ENCODE measurements around the gene UROC1.

The UROC1 gene

DNA sequence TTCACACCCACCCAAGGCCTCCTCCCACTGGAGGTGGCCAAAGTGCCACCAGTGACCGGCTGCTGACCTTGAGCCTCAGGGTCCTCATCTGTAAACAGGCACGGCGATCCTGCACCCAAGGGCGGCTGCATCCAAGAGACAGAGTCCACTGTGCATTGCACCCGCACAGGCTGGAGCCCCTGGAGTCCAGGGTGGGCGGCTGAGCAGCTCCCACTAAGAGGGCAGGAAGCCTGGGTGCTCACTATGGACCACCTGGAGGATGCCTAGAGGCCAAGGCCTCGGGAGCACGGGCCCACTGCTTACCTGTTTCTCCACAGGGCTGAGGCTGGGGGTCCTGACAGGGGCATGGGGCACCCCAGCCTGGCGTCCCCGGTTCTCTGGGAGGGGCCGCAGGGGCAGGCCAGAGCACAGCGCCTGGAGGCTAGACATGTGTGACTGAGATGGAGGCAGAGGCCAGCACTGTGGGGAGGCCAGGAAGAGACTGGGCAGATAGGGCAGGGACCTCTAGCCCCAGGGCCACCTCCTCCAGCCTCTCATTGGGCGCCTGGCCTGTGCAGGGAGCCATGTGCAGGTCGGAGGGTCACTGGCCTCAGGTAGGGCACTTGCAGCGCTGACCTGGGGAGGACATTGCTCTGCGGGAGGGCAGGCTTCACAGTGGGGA is at the start of gene UROC1:
Gene UROC1, minus strand, starts transcription at position 483 of the 661 bp plus-strand sequence. Its CDS starts 54 bp downstream, at position 429.
- no peak for DNase-seq (ENCODE audit: low read depth in 2 of 2, low spot score in 1 of 2)

GRCh38 chr3:126562737-126563276 is 45.2 kb upstream of the UROC1 start:
- no peak for DNase-seq (ENCODE audit: low read depth in 2 of 2, low spot score in 1 of 2)

DNA sequence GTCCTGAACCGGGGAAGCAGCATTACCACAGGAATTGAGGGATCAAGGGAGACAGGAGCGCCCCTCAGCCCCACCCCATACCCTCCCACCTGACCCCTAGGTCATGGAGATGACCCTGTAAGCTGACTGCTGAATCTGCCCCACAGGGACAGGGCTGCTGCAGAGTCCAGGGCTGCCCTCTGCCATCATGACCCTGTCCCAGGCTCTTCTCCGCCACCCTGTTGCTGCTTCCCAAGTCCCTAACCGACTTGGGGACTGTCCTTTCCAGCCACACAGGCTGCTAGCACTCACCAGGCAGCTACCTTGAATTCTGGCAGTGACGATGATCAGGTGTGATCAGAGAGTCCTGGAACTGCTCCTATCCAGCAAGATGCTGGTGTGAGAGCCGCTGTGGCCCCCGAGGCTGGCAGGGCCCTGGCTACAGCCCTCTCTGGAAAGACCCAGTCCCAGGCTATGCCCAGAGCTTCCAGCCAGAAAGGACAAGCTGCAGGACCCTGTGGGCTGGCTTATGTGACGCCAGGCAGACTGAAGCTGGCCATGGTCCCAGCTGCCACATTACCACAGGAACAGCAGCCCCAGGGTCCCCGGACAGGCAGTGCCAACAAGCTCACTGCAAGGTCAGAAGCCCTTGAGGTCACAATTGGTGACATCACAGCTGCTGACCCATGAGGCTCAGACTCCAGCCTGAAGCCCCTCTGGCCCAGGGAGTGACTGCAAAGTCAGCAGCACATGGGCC is 40.9 kb upstream of the UROC1 start, which contains the start of gene C3orf22:
Gene C3orf22, minus strand, starts transcription at position 597 of the 736 bp plus-strand sequence. CDS start 5,542 bp downstream, outside the sequence.
- DNase-seq (ENCODE audit: low read depth in 2 of 2, low spot score in 1 of 2): no peak

DNA sequence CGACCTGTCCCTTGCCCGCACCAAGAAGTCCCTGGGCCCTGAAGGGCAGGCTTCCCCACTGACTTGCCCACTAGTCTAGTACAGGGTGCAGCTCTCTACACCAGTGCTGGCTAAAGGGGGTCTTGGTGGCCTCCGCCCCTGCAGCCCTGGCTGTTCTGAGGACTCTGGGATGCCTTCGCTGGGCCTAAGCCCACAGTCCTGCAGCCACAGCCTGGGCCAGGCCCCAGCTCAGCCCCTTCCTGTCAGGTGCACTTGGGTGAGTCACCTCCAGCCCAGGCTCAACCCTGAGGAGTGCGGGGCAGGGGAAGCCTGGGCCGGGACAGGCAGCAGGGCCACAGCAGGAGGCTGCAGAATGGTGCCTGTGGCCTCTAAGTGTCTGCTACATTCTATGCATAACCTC is 40.2 kb upstream of the UROC1 start:
- no peak for DNase-seq (ENCODE audit: low read depth in 2 of 2, low spot score in 1 of 2)

- DNase-seq (ENCODE audit: low read depth in 2 of 2, low spot score in 1 of 2): no peak
Measured at GRCh38 chr3:126557415-126557745, 39.8 kb upstream of the UROC1 start.

DNA sequence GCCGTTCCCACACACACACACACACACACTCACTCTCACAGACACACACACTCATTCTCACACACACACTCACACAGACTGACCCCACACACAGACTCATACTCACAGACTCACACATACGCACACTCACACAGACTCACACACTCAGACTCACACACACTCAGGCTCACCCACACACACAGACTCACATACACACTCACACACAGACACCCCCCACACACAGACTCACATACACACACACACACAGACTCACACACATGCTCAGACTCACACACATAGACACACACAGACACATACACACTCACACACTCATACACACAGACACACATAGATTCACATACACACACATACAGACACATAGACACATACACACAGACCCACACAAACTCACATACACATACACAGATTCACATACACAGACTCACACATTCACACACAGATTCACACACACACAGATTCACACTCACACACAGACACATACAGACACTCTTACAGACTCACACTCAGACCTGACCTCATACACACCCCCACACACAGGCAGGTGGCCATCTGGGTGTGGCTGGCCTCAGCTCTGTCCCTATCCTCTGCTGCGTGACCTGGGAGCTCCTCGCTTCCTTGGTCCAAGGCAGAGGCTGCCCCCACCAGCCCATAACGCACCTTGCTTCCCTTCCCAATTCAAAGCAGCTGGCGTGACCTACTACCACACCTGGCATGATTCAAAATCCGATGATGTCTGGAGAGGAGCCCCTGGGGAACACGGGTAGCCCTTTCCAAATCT is 39.3 kb upstream of the UROC1 start:
- no peak for DNase-seq (ENCODE audit: low read depth in 2 of 2, low spot score in 1 of 2)

- DNase-seq (ENCODE audit: low read depth in 2 of 2, low spot score in 1 of 2): no peak
Measured at GRCh38 chr3:126555795-126556636, 38.4 kb upstream of the UROC1 start.

GRCh38 chr3:126554560-126555525 is 37.3 kb upstream of the UROC1 start:
- no peak for DNase-seq (ENCODE audit: low read depth in 2 of 2, low spot score in 1 of 2)

- DNase-seq (ENCODE audit: low read depth in 2 of 2, low spot score in 1 of 2): no peak
Measured at GRCh38 chr3:126553284-126554084, 35.9 kb upstream of the UROC1 start.

DNA sequence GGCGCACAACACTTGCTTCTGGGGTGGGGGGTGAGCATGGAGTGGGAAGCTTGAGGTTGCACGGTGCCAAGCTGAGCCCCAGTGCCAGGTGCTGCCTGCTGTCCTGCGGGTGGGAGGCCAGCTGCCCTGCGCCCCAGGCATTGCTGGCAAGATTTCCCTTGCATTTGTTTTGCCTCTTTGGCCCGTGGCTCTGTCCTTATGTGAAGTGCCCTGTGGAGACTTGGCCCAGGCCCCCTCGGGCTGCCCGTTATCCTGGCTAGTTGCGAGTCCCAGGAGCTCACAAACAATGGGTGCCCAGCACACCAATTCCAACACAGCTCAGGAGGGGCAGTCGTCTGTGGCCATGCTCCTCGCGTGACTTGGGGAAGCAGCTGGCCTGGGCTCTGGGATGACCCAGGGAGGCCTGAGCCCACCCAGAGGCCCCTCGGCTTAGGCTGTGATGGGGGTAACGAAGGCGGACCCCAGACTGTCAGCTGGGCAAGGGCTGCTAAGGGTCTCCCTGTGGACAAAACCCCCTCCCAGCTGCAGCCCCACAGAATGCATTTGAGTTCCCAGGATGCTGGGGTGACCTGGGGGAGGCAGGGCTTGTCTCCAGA is 35.2 kb upstream of the UROC1 start:
- DNase-seq (ENCODE audit: low read depth in 2 of 2, low spot score in 1 of 2): no peak

GRCh38 chr3:126551839-126552687 is 34.5 kb upstream of the UROC1 start:
- DNase-seq (ENCODE audit: low read depth in 2 of 2, low spot score in 1 of 2): no peak

DNA sequence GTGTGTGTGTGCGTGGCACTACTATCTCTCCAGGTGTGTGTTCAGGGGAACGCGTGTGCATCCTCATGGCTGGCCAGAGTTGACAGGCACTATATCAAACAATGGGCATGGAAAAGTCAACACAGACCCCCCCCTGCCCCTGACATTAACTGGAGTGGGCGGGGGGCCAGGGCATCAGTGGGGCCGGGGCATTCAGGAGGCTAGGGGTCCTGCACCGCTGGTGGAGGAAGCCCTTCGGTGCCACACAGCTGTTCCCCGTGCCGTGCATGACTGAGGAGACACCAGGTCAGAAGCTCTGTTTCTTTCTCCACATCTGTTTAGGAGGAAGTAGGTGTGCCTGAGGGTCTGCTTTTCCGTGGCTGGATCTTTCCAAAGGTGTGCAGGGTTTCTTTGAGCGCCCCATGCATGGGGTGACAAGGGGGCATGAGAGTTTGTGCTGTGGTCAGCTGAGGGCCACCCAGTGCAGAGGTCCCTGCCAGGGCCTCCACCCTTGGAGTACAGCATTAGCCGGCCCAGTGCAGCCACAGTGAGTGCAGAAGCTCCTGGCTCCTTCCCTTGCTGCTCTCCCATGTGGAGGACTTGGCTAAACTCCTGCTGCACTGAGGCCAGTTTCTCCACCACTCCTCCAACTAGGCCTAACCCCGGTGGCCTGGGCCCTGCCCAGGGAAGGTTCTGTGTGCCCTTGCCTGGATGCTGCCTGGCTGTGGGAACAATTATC is 33.7 kb upstream of the UROC1 start:
- no peak for DNase-seq (ENCODE audit: low read depth in 2 of 2, low spot score in 1 of 2)

GRCh38 chr3:126550488-126551051 is 33.0 kb upstream of the UROC1 start:
- DNase-seq (ENCODE audit: low read depth in 2 of 2, low spot score in 1 of 2): no peak

DNA sequence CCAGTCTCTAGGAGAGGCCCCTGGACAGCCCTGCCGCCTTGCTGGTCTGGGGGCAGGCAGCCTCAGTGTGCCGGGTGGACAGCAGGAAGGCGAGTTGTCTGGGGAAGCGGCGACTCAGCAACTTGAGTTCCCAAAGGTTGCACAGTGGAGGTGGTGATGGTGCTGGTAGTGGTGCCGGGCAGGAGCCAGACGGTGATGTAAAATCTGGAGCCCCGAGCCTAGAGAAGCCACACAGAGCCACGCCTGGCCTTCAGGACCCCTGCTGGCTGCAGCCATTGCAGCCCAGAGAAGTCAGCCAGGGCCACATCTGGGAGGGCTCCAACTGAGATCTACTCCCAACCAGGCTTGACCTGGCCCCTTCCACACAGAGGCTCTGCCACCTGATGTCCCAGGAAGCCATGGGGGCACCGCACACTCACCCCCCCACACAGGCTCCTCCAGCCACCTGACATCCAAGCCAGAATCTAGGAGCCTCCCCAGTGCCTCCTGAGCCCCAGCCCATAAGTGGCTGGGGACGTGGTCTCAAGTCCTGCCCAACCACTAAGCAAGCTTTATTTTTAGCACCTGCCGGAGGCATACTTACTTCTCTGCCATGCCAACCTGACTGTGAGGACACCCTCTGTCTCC is 32.4 kb upstream of the UROC1 start:
- no peak for DNase-seq (ENCODE audit: low read depth in 2 of 2, low spot score in 1 of 2)

DNA sequence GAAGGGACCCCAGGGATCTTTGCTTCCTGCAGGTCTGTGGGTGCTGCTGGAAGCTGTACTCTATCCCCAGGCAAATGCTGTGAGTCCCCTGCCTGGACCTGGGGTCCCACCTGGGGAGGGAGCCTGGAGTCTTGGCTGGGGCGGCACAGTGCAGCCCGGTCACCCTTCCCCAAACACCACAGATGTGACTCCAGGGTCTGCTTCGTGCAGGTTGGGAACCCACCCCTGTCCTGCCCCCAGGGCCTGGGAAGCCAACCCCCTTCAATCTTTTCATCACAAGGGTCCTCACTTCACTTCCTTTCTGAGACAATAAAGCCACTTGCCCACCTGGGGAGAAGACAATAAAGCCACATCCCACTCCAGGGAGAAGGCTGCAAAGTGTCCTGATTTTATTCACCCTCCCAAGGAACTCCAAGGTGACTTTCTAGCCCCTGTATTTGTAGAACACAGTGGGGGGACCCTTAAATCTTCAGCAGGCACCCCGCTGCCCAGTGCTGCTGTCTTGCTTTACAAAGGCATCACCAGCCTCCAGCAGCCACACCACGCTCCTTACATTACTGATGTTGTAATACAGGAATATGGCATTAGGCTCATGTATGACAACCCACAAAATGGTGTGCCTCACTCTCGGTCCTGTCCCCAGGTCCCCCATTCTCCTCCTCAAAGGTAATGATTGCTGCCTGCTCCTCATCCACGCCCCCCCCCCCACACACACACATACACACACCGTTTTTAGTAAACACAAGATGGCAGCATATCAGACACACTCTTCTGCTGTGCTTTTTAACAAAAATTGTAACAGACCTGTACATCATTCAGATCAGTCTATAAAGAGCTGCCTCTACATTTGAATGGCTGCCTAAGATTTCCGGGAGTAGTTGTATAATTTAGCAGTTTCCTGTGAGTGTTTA is 31.2 kb upstream of the UROC1 start:
- no peak for DNase-seq (ENCODE audit: low read depth in 2 of 2, low spot score in 1 of 2)

Data from stimulated activated CD8-positive, alpha-beta memory T cell treated with anti-CD3 and anti-CD28 coated beads, Interleukin-4, amount 100 ng/mL, for 1 hour (primary cell).